ENCODE data around the gene SLC6A12.
A peak's percentile ranks its signal among the peaks of the same experiment; 100 is the strongest.

The SLC6A12 gene

GRCh38 chr12:163406-163986, 50.5 kb downstream of the SLC6A12 start:
- no peak for DNase-seq (ENCODE audit: low read depth in 2 of 2)

- DNase-seq (ENCODE audit: low read depth in 2 of 2): no peak
These were observed 51.3 kb downstream of the SLC6A12 start for GRCh38 chr12:162467-163307.

DNA sequence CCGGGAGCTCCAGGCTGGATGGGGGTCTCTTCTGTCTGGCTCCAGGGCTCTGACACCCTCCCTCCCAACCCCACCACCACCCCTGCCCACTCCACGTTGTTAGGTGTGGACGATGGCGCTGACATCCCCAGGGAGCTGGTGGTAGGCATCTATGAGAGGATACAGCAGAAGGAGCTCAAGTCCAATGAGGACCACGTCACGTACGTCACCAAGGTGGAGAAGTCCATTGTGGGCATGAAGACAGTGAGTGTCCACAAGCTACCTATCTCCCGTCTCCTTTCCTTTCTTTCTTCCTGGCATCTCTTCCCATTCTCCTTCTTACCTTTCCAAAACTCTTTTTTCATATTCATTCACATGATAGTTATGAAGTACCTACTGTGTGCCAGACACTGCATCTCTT, 52.1 kb downstream of the SLC6A12 start:
- no peak for DNase-seq (ENCODE audit: low read depth in 2 of 2)

DNA sequence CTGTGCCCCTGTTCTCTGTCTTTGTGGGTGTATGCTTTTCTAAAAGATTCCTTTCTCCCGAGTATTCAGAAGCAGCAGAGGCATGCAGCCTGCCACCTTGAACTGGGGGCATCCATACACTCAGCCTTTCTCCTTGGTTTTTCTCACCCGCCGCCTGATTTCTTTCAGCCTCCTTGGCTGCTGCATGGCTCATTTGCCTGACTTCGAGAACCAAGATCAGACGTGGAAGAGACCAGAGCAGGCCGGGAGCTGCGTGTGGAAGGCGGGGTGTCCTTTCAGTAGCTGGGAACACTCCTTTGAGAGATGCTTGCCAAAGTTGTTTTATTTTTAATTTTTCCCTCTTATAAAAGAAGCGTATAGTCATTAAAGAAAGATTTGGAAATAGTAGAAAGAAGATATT, 53.1 kb downstream of the SLC6A12 start:
- DNase-seq (ENCODE audit: low read depth in 2 of 2): no peak

GRCh38 chr12:159156-159782, 54.7 kb downstream of the SLC6A12 start:
- no peak for DNase-seq (ENCODE audit: low read depth in 2 of 2)

DNA sequence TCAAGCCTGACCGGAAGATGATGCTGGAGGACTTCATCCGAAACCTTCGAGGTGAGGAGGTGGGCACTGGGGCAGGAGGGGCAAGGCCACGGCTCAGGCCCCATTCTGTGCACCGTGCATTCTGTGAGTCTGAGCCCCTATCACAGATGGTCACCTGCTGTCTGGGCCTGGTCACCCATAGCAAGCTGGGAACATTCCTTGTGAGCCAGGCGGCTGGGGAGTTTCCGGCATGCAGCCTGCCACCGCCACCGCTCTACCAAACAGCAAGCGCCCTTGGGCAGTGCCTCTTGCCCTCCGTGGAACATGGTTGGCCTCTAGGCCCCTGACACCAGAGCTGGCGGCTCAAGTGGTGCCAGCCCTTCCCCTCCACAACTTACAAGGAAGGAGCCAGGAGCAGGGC, 56.3 kb downstream of the SLC6A12 start:
- DNase-seq (ENCODE audit: low read depth in 2 of 2): no peak

DNA sequence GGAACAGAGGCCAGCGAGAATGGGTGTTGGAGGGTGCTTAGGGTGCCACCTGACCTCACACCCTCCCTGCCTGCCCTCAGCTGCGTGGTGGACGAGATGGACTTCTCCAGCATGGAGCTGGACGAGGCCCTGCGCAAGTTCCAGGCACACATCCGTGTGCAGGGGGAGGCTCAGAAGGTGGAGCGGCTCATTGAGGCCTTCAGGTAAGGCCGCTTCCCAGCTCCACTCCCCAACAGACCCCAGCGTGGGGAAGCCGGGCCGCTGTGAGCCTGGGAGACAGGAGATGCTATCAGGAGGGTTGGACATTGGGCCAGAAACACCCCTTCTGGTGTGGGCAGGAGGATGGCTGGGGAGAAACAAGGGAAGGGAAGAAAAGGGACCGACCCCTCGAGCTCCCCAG, 57.0 kb downstream of the SLC6A12 start:
- DNase-seq (ENCODE audit: low read depth in 2 of 2): no peak

- no peak for DNase-seq (ENCODE audit: low read depth in 2 of 2)
These were observed 58.3 kb downstream of the SLC6A12 start for GRCh38 chr12:155646-156045.

- DNase-seq (ENCODE audit: low read depth in 2 of 2): no peak
These were observed 59.0 kb downstream of the SLC6A12 start for GRCh38 chr12:155006-155405.

DNA sequence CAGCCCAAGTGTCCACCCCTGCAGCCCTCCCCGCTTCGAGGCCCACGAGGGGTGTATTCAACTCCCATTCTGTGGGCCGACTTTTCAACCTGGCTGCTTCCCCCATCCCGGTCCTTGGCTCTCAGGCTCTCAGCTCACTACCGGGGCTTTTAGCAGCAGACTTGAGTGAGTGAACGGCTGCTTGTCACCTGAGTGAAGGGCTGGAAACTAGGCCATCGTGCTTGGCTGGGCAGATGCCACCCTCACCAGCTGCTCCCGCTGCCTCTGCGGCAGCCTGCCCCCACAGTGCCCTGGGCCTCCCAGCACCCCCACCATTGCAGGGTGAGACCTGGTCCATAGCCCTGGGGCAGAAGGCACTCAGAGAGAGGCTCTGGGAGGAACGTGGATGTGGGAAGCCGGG, 59.9 kb downstream of the SLC6A12 start:
- no peak for DNase-seq (ENCODE audit: low read depth in 2 of 2)

- DNase-seq (ENCODE audit: low read depth in 2 of 2): peak; percentile 49 to 58
These were observed 60.7 kb downstream of the SLC6A12 start for GRCh38 chr12:153080-153746.

- no peak for DNase-seq (ENCODE audit: low read depth in 2 of 2)
These were observed 61.5 kb downstream of the SLC6A12 start for GRCh38 chr12:152440-152839.

- DNase-seq (ENCODE audit: low read depth in 2 of 2): no peak
These were observed 62.4 kb downstream of the SLC6A12 start for GRCh38 chr12:151579-151978.

DNA sequence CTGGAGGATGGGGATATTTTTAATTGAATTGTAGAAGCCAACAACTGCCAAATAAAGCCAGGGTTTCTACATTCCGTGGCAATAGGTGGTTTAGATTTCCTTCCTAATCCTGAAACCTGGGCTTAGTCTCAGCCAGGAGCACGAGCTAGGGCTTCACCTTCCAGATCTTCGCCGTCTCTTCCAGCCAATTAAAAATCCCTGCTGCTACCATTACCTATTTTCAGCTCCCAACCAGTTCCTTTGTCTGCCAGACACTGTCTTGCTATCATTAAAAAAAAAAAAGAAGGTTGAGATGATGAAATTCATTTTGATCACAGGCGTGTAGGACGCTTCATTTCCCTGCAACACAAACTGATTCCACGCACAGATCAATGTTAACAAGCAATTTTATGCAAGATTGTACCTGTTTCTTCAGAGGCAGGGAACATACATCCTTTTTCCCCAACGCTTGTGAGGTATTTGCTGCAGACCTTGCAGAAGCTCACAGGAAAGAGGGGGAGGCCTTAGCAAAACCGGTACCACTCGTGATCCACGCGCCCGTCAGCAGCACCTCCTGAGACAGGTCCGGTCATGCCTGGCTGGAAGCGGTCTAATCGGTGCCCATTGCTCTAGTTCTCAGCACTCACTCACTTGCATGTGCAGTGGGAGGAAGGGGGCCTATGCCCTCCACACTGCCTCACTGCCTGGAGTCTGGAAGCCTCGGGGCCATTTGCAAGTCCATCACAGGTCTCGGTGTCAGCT, 65.1 kb downstream of the SLC6A12 start:
- no peak for DNase-seq (ENCODE audit: low read depth in 2 of 2)

- no peak for DNase-seq (ENCODE audit: low read depth in 2 of 2)
These were observed 66.7 kb downstream of the SLC6A12 start for GRCh38 chr12:147242-147641.

DNA sequence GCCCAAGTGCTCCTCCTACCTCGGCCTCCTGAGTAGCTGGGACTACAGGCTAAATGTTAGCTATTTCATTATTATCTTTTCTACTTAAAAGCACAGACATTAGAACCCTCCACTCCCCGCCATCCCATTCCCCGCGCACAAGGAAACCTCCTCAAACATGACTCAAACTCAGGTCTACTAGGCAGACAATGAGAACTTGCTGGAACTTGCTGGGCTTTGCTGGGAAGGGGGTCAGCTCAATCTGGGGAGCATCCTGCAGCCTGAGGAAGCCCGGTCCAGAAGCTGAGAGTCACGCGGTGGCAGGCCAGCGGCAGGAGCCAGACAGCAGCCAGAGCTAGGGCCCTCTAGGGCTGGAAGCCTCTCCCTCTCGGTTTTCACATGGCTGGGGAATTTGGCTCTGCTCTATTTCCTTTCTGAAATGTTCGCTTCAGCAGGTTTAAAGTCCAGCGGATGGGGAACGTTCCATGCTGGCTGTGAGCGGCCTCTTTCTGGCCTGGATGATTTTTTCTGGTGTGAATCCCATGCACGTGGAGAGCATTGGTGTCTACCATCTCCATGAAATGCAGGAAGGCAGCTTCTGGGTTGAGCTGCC, 68.5 kb downstream of the SLC6A12 start:
- DNase-seq (ENCODE audit: low read depth in 2 of 2): no peak

- DNase-seq (ENCODE audit: low read depth in 2 of 2): no peak
These were observed 69.2 kb downstream of the SLC6A12 start for GRCh38 chr12:144650-145284.

DNA sequence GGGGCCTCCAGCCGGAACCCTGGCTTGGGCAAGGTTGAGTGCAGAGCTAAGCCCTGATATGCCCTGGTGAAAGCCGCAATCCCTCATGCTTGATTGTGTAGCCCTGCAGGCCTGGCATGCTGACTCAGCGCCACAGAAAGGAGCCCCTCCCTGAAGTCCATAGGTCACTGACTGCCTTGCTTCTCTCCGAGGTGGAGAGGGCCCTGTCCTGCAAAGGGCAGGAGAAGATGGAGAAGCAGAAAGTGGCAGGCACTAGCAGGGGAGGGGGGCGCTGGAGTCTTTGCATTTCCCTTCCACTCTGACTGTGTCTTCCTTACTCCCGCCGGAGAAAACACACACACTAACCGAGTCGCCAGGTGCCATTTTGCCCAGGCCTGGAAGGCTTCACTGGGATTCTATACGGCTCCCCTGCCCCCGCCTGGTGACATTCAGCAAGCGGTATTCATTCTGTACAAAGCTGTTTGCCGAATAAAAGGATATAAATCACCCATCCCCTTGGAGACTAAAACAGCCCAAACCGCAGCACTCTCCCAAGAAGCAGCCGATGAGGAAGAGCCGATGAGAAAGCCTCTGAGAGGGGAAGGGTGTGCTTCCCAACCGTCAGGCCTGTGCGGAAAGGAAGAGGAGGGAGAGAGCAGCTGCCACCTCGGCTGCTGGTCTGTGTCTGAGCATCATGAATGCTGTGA, 69.8 kb downstream of the SLC6A12 start:
- DNase-seq (ENCODE audit: low read depth in 2 of 2): no peak

DNA sequence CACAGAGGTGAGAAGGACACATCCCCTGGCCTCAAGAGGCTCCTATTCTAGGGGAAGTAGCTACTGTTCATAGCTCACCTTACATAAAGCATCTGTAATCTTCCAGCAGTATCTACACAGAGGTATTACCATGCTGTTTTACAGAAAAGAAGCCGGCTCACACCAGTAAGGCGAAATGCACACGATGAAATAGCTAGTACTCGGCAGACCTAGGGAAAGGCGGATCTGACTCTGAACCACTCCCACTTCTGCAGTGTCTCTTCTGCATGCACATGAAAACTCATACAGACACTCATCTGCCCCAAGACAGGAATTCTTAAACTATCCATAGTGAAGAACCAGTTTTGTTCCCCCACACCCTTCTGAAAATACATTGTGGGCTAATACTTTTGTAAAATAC, 73.8 kb downstream of the SLC6A12 start:
- DNase-seq (ENCODE audit: low read depth in 2 of 2): no peak

All from stimulated activated CD4-positive, alpha-beta T cell treated with anti-CD3 and anti-CD28 coated beads, Interleukin-15, amount 100 ng/mL, for 48 hours (primary cell).